Neural cell (in vitro differentiated cells): Measurements from ENCODE around the gene NR2F6. TPM values are rescaled to one million over a fixed set of nuclear protein-coding genes. Genes with fewer than 3 reads are reported as not detected.
A peak's percentile ranks its signal among the peaks of the same experiment; 100 is the strongest.

Experiments
- H2AFZ ChIP-seq: fragments of 200-600, 300-800 bp; sonication (generic), shearing (Covaris generic); 2 replicates; pipeline ENCODE4 v1.6.0; 2014; ENCODE audit warnings: low read depth, mild to moderate bottlenecking, antibody characterized with exemption, low read length, moderate library complexity
- H3F3A ChIP-seq: fragments of 200-600 bp; shearing (Covaris generic); 2 replicates; pipeline ENCODE4 v1.6.1; 2016; ENCODE audit warnings: mild to moderate bottlenecking, moderate library complexity, mixed read lengths, antibody characterized with exemption, low read length; ENCODE audit not compliant: insufficient read depth, poor library complexity, severe bottlenecking
- H3K27ac ChIP-seq: fragments of 200-600, 300-800 bp; sonication (generic), shearing (Covaris generic); 2 replicates; pipeline ENCODE4 v1.5.1; 2014; ENCODE audit warnings: mild to moderate bottlenecking, low read length, moderate library complexity
- H3K27me3 ChIP-seq: fragments of 300-800, 200-600 bp; sonication (generic), shearing (Covaris generic); 2 replicates; pipeline ENCODE4 v1.6.0; 2014; ENCODE audit warnings: mild to moderate bottlenecking, low read depth, low read length, moderate library complexity; ENCODE audit not compliant: insufficient read depth
- H3K36me3 ChIP-seq: fragments of 300-800, 200-600 bp; sonication (generic), shearing (Covaris generic); 2 replicates; pipeline ENCODE4 v1.5.1; 2014; ENCODE audit warnings: mild to moderate bottlenecking, antibody characterized with exemption, low read length, moderate library complexity; ENCODE audit not compliant: insufficient read depth
- H3K4me2 ChIP-seq: fragments of 300-800, 200-600 bp; sonication (generic), shearing (Covaris generic); 2 replicates; pipeline ENCODE4 v1.6.0; 2014; ENCODE audit warnings: mild to moderate bottlenecking, low read length
- H3K4me3 ChIP-seq: fragments of 300-800, 200-600 bp; sonication (generic), shearing (Covaris generic); 2 replicates; pipeline ENCODE4 v1.5.1; 2014; ENCODE audit warnings: mild to moderate bottlenecking, low read length, moderate library complexity
- H3K79me2 ChIP-seq: fragments of 200-600 bp; shearing (Covaris generic); replicated peaks from 2 replicates; pipeline ENCODE4 v1.6.0; 2014; ENCODE audit warnings: mild to moderate bottlenecking, low read length, moderate library complexity; ENCODE audit not compliant: insufficient read depth
- H3K9ac ChIP-seq: fragments of 300-800, 200-600 bp; sonication (generic), shearing (Covaris generic); 2 replicates; pipeline ENCODE4 v1.6.1; 2016; ENCODE audit warnings: mild to moderate bottlenecking, low read length, mixed read lengths
- H3K9me2 ChIP-seq: fragments of 200-600 bp; shearing (Covaris generic); 2 replicates; pipeline ENCODE4 v1.6.1; 2016; ENCODE audit warnings: mild to moderate bottlenecking, low read length, mixed read lengths; ENCODE audit not compliant: insufficient read depth
- H3K9me3 ChIP-seq: fragments of 200-600, 300-800 bp; sonication (generic), shearing (Covaris generic); 2 replicates; pipeline ENCODE4 v1.6.1; 2016; ENCODE audit warnings: mild to moderate bottlenecking, mixed run types, low read length, moderate library complexity, mixed read lengths
- H4K20me1 ChIP-seq: fragments of 200-600 bp; shearing (Covaris generic); 2 replicates; pipeline ENCODE4 v1.6.1; 2016; ENCODE audit warnings: mild to moderate bottlenecking, mixed run types; ENCODE audit not compliant: insufficient read depth
- EP300 ChIP-seq: fragments of 450-650 bp; conservative IDR thresholded peaks from 2 replicates; pipeline ENCODE4 v1.6.1; 2014; ENCODE audit warnings: antibody characterized with exemption, mild to moderate bottlenecking, moderate library complexity; ENCODE audit not compliant: poor library complexity, severe bottlenecking
- POLR2AphosphoS5 ChIP-seq: IDR thresholded peaks from 2 replicates; pipeline ENCODE4 v1.6.1; 2012
- RAD21 ChIP-seq: fragments of 450-650 bp; conservative IDR thresholded peaks from 2 replicates; pipeline ENCODE4 v1.6.1; 2014; ENCODE audit warnings: antibody characterized with exemption, mild to moderate bottlenecking, moderate library complexity
- SMC3 ChIP-seq: fragments of 450-650 bp; conservative IDR thresholded peaks from 2 replicates; pipeline ENCODE4 v1.6.1; 2014; ENCODE audit warnings: antibody characterized with exemption, mild to moderate bottlenecking, moderate library complexity; ENCODE audit not compliant: poor library complexity
- TAF1 ChIP-seq: IDR thresholded peaks from 2 replicates; pipeline ENCODE4 v1.6.1; 2012; ENCODE audit warnings: low read depth
- polyA plus RNA-seq: library from polyadenylated mRNA; depleted of rRNA; stranded (reverse); fragments of >200 nt; gene quantifications from 2 replicates; pipeline ENCODE4 v1.2.3, GENCODE V29; 2014
- TF ChIP-seq, protein P1 (sequence below): fragments of 450-650 bp; IDR thresholded peaks from 2 replicates; pipeline ENCODE4 v1.5.1; 2014; ENCODE audit warnings: antibody characterized with exemption, mild to moderate bottlenecking, moderate library complexity; ENCODE audit not compliant: poor library complexity, severe bottlenecking
- TF ChIP-seq, protein P2 (sequence below): IDR thresholded peaks from 2 replicates; pipeline ENCODE4 v1.6.1; 2012; ENCODE audit warnings: borderline replicate concordance

Gene NR2F6
- polyA plus RNA-seq, 1 donor from 2014 or later = 26.9 TPM

DNA sequence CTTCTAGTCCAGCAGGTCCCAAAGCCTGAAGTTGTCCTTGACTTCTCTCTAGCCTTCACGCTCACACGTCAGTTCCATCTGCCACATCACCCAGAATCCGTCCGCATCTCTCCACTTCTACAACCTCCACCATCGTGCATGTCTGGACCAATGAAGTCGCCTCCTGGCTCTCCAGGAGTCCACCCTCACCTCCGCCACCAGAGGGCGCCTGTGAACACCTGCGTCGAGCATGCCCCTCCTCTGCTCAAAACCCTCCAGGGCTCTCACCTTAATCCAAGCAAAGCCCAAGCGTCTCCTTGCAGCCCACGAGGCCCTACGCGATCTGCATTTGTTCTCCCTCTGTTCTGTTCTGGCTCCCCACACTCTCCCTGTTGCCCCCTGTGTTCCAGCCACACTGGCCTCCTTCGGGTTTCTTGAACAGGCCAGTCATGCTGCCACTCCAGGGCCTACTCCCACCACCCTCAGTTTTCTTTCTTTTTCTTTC is 15.2 kb upstream of the NR2F6 start:
- Histone ChIP-seq H3K27ac (no peak overlapping the region), H3K36me3 (no peaks in the 10 kb centered on the region), H2AFZ (no peak overlapping the region), H3K9me2 (no peaks in the 10 kb centered on the region), H4K20me1 (no peaks in the 10 kb centered on the region), H3K4me2 (no peak overlapping the region), H3K9me3 (peaks cover 8% of the 10 kb centered on the region), H3K27me3 (no peaks in the 10 kb centered on the region), H3F3A (no peaks in the 10 kb centered on the region), H3K4me3 (no peak overlapping the region), H3K79me2 (no peaks in the 10 kb centered on the region), H3K9ac (no peak overlapping the region)
- TF ChIP-seq, protein P1, sequence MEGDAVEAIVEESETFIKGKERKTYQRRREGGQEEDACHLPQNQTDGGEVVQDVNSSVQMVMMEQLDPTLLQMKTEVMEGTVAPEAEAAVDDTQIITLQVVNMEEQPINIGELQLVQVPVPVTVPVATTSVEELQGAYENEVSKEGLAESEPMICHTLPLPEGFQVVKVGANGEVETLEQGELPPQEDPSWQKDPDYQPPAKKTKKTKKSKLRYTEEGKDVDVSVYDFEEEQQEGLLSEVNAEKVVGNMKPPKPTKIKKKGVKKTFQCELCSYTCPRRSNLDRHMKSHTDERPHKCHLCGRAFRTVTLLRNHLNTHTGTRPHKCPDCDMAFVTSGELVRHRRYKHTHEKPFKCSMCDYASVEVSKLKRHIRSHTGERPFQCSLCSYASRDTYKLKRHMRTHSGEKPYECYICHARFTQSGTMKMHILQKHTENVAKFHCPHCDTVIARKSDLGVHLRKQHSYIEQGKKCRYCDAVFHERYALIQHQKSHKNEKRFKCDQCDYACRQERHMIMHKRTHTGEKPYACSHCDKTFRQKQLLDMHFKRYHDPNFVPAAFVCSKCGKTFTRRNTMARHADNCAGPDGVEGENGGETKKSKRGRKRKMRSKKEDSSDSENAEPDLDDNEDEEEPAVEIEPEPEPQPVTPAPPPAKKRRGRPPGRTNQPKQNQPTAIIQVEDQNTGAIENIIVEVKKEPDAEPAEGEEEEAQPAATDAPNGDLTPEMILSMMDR = peak; percentile 47
- TF ChIP-seq RAD21 = no peak

GRCh38 chr19:17259934-17260333 is 14.2 kb upstream of the NR2F6 start:
- Histone ChIP-seq H3K9me2 (no peaks in the 10 kb centered on the region), H4K20me1 (no peaks in the 10 kb centered on the region), H3K9ac (no peak overlapping the region), H3K9me3 (peaks cover 8% of the 10 kb centered on the region), H2AFZ (no peak overlapping the region), H3K27me3 (no peaks in the 10 kb centered on the region), H3F3A (no peaks in the 10 kb centered on the region), H3K27ac (no peak overlapping the region), H3K36me3 (no peaks in the 10 kb centered on the region), H3K4me3 (no peak overlapping the region), H3K79me2 (no peaks in the 10 kb centered on the region), H3K4me2 (no peak overlapping the region)
- TF ChIP-seq TAF1 (no peak), SMC3 (no peak), EP300 (no peak), POLR2AphosphoS5 (no peak)
- TF ChIP-seq, protein P2, sequence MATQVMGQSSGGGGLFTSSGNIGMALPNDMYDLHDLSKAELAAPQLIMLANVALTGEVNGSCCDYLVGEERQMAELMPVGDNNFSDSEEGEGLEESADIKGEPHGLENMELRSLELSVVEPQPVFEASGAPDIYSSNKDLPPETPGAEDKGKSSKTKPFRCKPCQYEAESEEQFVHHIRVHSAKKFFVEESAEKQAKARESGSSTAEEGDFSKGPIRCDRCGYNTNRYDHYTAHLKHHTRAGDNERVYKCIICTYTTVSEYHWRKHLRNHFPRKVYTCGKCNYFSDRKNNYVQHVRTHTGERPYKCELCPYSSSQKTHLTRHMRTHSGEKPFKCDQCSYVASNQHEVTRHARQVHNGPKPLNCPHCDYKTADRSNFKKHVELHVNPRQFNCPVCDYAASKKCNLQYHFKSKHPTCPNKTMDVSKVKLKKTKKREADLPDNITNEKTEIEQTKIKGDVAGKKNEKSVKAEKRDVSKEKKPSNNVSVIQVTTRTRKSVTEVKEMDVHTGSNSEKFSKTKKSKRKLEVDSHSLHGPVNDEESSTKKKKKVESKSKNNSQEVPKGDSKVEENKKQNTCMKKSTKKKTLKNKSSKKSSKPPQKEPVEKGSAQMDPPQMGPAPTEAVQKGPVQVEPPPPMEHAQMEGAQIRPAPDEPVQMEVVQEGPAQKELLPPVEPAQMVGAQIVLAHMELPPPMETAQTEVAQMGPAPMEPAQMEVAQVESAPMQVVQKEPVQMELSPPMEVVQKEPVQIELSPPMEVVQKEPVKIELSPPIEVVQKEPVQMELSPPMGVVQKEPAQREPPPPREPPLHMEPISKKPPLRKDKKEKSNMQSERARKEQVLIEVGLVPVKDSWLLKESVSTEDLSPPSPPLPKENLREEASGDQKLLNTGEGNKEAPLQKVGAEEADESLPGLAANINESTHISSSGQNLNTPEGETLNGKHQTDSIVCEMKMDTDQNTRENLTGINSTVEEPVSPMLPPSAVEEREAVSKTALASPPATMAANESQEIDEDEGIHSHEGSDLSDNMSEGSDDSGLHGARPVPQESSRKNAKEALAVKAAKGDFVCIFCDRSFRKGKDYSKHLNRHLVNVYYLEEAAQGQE = no peak
- TF ChIP-seq, protein P1 = no peak
